HEK293 (cell line): Measurements from ENCODE around the gene ZNF556.
A peak's percentile ranks its signal among the peaks of the same experiment; 100 is the strongest.

Source experiments
- CTCF ChIP-seq: fragments of 450-650 bp; formaldehyde crosslinking; IDR thresholded peaks from 2 replicates; pipeline ENCODE4 v1.5.1; 2016; ENCODE audit warnings: missing biosample characterization, missing genetic modification characterization
- KLF9 ChIP-seq: fragments of 450-650 bp; formaldehyde crosslinking; IDR thresholded peaks from 2 replicates; pipeline ENCODE4 v1.5.1; 2016; ENCODE audit warnings: missing biosample characterization, missing genetic modification characterization, low read depth
- YY1 ChIP-seq: fragments of 450-650 bp; formaldehyde crosslinking; IDR thresholded peaks from 2 replicates; pipeline ENCODE4 v1.5.1; 2018; ENCODE audit warnings: missing biosample characterization, missing genetic modification characterization
- ZNF211 ChIP-seq: fragments of 450-650 bp; formaldehyde crosslinking; IDR thresholded peaks from 2 replicates; pipeline ENCODE4 v1.5.1; 2016; ENCODE audit warnings: low read depth, missing biosample characterization, missing genetic modification characterization
- ZNF274 ChIP-seq, 2 experiments: fragments of 200-500 bp in 1 of 2; fragments of 450-650 bp in 1 of 2; sonication (Bioruptor generic) in 1 of 2; formaldehyde crosslinking in 1 of 2; IDR thresholded peaks; 2 replicates each; pipeline versions ENCODE4 v1.5.1 to v1.6.1; 2014 to 2016; ENCODE audit warnings: borderline replicate concordance in 1 of 2, inconsistent platforms in 1 of 2, low read length in 1 of 2, missing biosample characterization in 1 of 2, missing genetic modification characterization in 1 of 2
- ZNF350 ChIP-seq: fragments of 450-650 bp; formaldehyde crosslinking; IDR thresholded peaks from 2 replicates; pipeline ENCODE4 v1.5.0; 2017; ENCODE audit warnings: missing biosample characterization, mild to moderate bottlenecking, missing genetic modification characterization
- ZNF549 ChIP-seq: fragments of 450-650 bp; IDR thresholded peaks from 2 replicates; pipeline ENCODE4 v1.5.1; 2018; ENCODE audit warnings: missing biosample characterization, missing genetic modification characterization, mild to moderate bottlenecking, inconsistent platforms, moderate library complexity

- TF ChIP-seq ZNF549 (tag by site-specific recombination) (no peak), ZNF211 (no peak), KLF9 (tag by site-specific recombination) (no peak), ZNF350 (no peak), CTCF (no peak), ZNF274 (IDR thresholded peaks at IDR 0.05; ENCODE audit: low read length) (peak; percentile 55; the same call in 1 of the 2 replicates), ZNF274 (tag by site-specific recombination; IDR thresholded peaks at IDR 0.05; ENCODE audit: borderline replicate concordance) (peak; percentile 98), YY1 (tag by site-specific recombination) (no peak)
Measured at GRCh38 chr19:2834294-2834871, 32.8 kb upstream of the ZNF556 start.
